ENCODE measurements around the gene TTBK2. TPM values are rescaled to one million over a fixed set of nuclear protein-coding genes. Genes with fewer than 3 reads are reported as not detected.

TTBK2 gene
- total RNA-seq, 5 donors from 2014 or later (not counting 1 experiment from before 2014, with no cell fraction given) = 26.2 to 30.7 (median 26.9) TPM

DNA sequence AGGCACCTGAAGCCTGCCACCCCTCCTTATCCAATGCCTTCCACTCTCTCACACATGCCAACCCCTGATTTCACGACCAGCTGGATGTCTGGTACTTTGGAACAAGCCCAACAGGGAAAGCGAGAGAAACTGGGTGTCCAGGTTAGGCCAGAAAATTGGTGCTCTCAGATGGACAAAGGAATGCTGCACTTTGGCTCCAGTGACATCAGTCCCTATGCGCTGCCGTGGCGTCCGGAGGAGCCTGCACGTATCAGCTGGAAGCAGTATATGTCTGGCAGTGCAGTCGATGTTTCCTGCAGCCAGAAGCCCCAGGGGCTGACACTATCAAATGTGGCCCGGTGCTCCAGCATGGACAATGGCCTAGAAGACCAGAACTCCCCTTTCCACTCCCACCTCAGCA lies 228.8 kb downstream of the TTBK2 start:
- CTCF ChIA-PET = interaction anchor here in 1 of 2 donors (0.6 kb wide), 1 partner anchor 1655 kb away, joined by 3 read pairs; no protein-coding TSS in a partner anchor
- H3K4me1 ChIP-seq (ENCODE audit: control insufficient read depth in 1 of 2, extremely low read depth in 1 of 2, insufficient read depth in 2 of 2, low read length in 2 of 2) = peaks cover 0 to 3% of the 10 kb centered on the region in 2 experiments
- Mint-ChIP-seq H3K9me3 (no peaks in the 10 kb centered on the region), H3K27ac (no peak overlapping the region), H3K36me3 (no peaks in the 10 kb centered on the region), H3K4me3 (no peak overlapping the region), H3K27me3 (no peaks in the 10 kb centered on the region), H3K4me1 (peaks cover 0 to 6% (median 1%) of the 10 kb centered on the region in 3 donors)
- no peaks in the 10 kb centered on the region for H3K9me3 ChIP-seq
- H3K4me3 ChIP-seq (ENCODE audit: control insufficient read depth in 1 of 2, extremely low read depth in 1 of 2, low read length in 1 of 2) = no peak overlapping the region
- H3K36me3 ChIP-seq (ENCODE audit: control insufficient read depth in 2 of 2, extremely low read depth in 1 of 2, insufficient read depth in 1 of 2, low read length in 1 of 2) = peaks cover 0 to 3% of the 10 kb centered on the region in 2 donors
- ATAC-seq (replicated peaks in 1 of 4) (no peak), DNase-seq (no peak)
- H3K27ac ChIP-seq (ENCODE audit: low read length) = no peak overlapping the region
- no peaks in the 10 kb centered on the region for H3K27me3 ChIP-seq (replicated peaks in 1 of 2; ENCODE audit: control insufficient read depth in 2 of 2, extremely low read depth in 1 of 2, insufficient read depth in 2 of 2, low read length in 1 of 2)
- POLR2A ChIA-PET = no interaction called here
- 96% methylated on average over 9 of the region's 9 CpGs for WGBS (ENCODE audit: insufficient coverage)

DNA sequence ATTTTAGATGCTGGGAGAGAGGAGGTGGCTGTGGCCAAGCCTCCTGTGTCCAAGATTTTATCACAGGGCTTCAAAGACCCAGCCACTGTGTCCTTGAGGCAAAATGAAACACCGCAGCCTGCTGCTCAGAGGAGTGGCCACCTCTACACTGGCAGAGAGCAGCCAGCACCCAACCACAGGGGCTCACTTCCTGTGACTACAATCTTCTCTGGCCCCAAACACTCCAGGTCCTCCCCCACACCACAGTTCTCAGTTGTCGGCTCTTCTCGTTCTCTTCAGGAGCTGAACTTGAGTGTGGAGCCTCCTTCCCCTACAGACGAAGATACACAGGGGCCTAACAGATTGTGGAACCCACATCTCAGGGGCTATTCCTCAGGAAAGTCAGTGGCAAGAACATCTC lies 229.3 kb downstream of the TTBK2 start:
- WGBS (ENCODE audit: insufficient coverage) = 53% methylated on average over 4 of the region's 4 CpGs
- no peaks in the 10 kb centered on the region for H3K27me3 Mint-ChIP-seq

More for the DNA sequence above, 229.3 kb downstream of the TTBK2 start:
- ATAC-seq (replicated peaks in 1 of 4) = peak in 1 of 4 experiments; percentile 45
- H3K36me3 ChIP-seq (ENCODE audit: control insufficient read depth in 2 of 2, extremely low read depth in 1 of 2, insufficient read depth in 1 of 2, low read length in 1 of 2) = peaks cover 0 to 3% of the 10 kb centered on the region in 2 donors
- H3K4me3 ChIP-seq (ENCODE audit: control insufficient read depth in 1 of 2, extremely low read depth in 1 of 2, low read length in 1 of 2) = no peak overlapping the region
- Mint-ChIP-seq H3K27ac (no peak overlapping the region), H3K9me3 (no peaks in the 10 kb centered on the region), H3K4me3 (no peak overlapping the region), H3K4me1 (peaks cover 0 to 6% (median 1%) of the 10 kb centered on the region in 3 donors), H3K36me3 (peaks cover 2% of the 10 kb centered on the region)
- H3K9me3 ChIP-seq = no peaks in the 10 kb centered on the region
- ChIA-PET POLR2A (no interaction called here), CTCF (interaction anchor here in 1 of 2 donors (0.6 kb wide), 1 partner anchor 1654 kb away, joined by 3 read pairs; no protein-coding TSS in a partner anchor)
- peaks cover 0 to 3% of the 10 kb centered on the region in 2 experiments for H3K4me1 ChIP-seq (ENCODE audit: control insufficient read depth in 1 of 2, extremely low read depth in 1 of 2, insufficient read depth in 2 of 2, low read length in 2 of 2)
- H3K27ac ChIP-seq (ENCODE audit: low read length) = no peak overlapping the region
- no peak for DNase-seq
- H3K27me3 ChIP-seq (replicated peaks in 1 of 2; ENCODE audit: control insufficient read depth in 2 of 2, extremely low read depth in 1 of 2, insufficient read depth in 2 of 2, low read length in 1 of 2) = no peaks in the 10 kb centered on the region

Other genes starting within 250 kb of the TTBK2 start
- gene CDAN1, start 183.7 kb downstream of the TTBK2 start, total RNA-seq = 10 to 100 TPM; 28.2 to 45.7 (median 33.3) TPM
- gene UBR1, start 185.3 kb upstream of the TTBK2 start, total RNA-seq = 10 to 100 TPM; 35.0 to 55.6 (median 41.0) TPM
- 10 to 100 TPM; 14.8 to 20.2 (median 16.4) TPM for gene TMEM62, start 212.8 kb upstream of the TTBK2 start, total RNA-seq